Renal pelvis (tissue), 4 donors: Measurements from ENCODE around the gene SLC25A20. TPM values are rescaled to one million over a fixed set of nuclear protein-coding genes. Genes with fewer than 3 reads are reported as not detected.
"Not testable (repeated sequence)": the region's sequence is repeated elsewhere in the genome, so short reads cannot be mapped to it uniquely, and the experiment has no call there.

Experiments
- DNase-seq: peaks from one replicate; pipeline ENCODE4 v3.0.0-alpha.2; 2013
- polyA plus RNA-seq, 3 donors: library from polyadenylated mRNA; unstranded; fragments of 120-200 nt; gene quantifications; one replicate each; pipeline ENCODE4 v1.2.1, GENCODE V29; 2013; ENCODE audit not compliant: insufficient read length in 3 of 3

SLC25A20 gene
- polyA plus RNA-seq, 3 donors: 18.2 to 21.4 (median 20.8) TPM

GRCh38 chr3:48918388-48919214 is 19.9 kb upstream of the SLC25A20 start, which contains the start of gene ARIH2:
TSS of gene ARIH2 (plus strand) at chr3:48918842. CDS start at chr3:48927559, 8,717 bp downstream.
- peak; percentile 94 for DNase-seq

- no peak for DNase-seq
These were observed 16.6 kb upstream of the SLC25A20 start for GRCh38 chr3:48915296-48915695.

- not testable (repeated sequence) for DNase-seq
These were observed 8.3 kb upstream of the SLC25A20 start for GRCh38 chr3:48907026-48907425.

- DNase-seq: no peak
These were observed 591 bp upstream of the SLC25A20 start for GRCh38 chr3:48899273-48899672.

- no peak for DNase-seq
These were observed 964 bp downstream of the SLC25A20 start for GRCh38 chr3:48897460-48898376.

- DNase-seq: no peak
These were observed 1.7 kb downstream of the SLC25A20 start for GRCh38 chr3:48896936-48897335.

GRCh38 chr3:48894516-48894915 is 4.2 kb downstream of the SLC25A20 start:
- no peak for DNase-seq

- no peak for DNase-seq
These were observed 7.1 kb downstream of the SLC25A20 start for GRCh38 chr3:48891606-48892005.

- no peak for DNase-seq
These were observed 12.9 kb downstream of the SLC25A20 start for GRCh38 chr3:48885753-48886152.

GRCh38 chr3:48881652-48882114 is 17.0 kb downstream of the SLC25A20 start:
- no peak for DNase-seq

GRCh38 chr3:48881006-48881405 is 17.7 kb downstream of the SLC25A20 start:
- no peak for DNase-seq

- no peak for DNase-seq
These were observed 18.7 kb downstream of the SLC25A20 start for GRCh38 chr3:48879994-48880377.

GRCh38 chr3:48879307-48879993 is 19.2 kb downstream of the SLC25A20 start:
- DNase-seq: no peak

GRCh38 chr3:48877671-48878070 is 21.0 kb downstream of the SLC25A20 start:
- no peak for DNase-seq

- no peak for DNase-seq
These were observed 35.6 kb downstream of the SLC25A20 start for GRCh38 chr3:48863122-48863521.

GRCh38 chr3:48859206-48859605 is 39.5 kb downstream of the SLC25A20 start:
- DNase-seq: no peak

GRCh38 chr3:48858709-48859108 is 40.0 kb downstream of the SLC25A20 start:
- no peak for DNase-seq

- DNase-seq: no peak
These were observed 41.0 kb downstream of the SLC25A20 start for GRCh38 chr3:48857641-48858040.

GRCh38 chr3:48856469-48856868 is 42.2 kb downstream of the SLC25A20 start:
- no peak for DNase-seq

- no peak for DNase-seq
These were observed 42.8 kb downstream of the SLC25A20 start for GRCh38 chr3:48855681-48856447.

GRCh38 chr3:48852151-48852550 is 46.5 kb downstream of the SLC25A20 start:
- no peak for DNase-seq
